Right ventricle myocardium superior (tissue), 1 donor: ENCODE results near the gene TRPM3. TPM values are rescaled to one million over a fixed set of nuclear protein-coding genes. Genes with fewer than 3 reads are reported as not detected.

Experiments
- ATAC-seq: fragments of 200-7000 bp; cut with Tn5 transposase; one replicate; pipeline ENCODE4 v1.9.1; 2020; ENCODE audit warnings: mild to moderate bottlenecking; ENCODE audit not compliant: poor library complexity
- DNase-seq: peaks from one replicate; pipeline ENCODE4 v3.0.0-alpha.2; 2020
- intact Hi-C: fragments of 100-400 bp; cut with DNase I; formaldehyde crosslinking; loops from one replicate; pipeline ENCODE4 v1.11.2; 2022
- long read RNA-seq: library from polyadenylated mRNA; unstranded; transcript quantifications from one replicate; pipeline ENCODE4 v2.0.0, GENCODE V29; 2021
- total RNA-seq: library from RNA; stranded (reverse); fragmentation: NEBNext Ultra II Directional; extraction: Animal tissue kit (Norgen Biotek cat#: 25700); gene quantifications from one replicate; pipeline ENCODE4 v1.2.1, GENCODE V29; 2021
- donor health status: DM: no; HTN: yes; CAD: no; lungs with severe emphysema.

TRPM3 gene
- 0.16 TPM for total RNA-seq
- long read RNA-seq, partial matches to known transcripts: 0 of 5 reads
- long read RNA-seq, other reads (novel, unspliced or antisense): 5 of 5 reads

DNA sequence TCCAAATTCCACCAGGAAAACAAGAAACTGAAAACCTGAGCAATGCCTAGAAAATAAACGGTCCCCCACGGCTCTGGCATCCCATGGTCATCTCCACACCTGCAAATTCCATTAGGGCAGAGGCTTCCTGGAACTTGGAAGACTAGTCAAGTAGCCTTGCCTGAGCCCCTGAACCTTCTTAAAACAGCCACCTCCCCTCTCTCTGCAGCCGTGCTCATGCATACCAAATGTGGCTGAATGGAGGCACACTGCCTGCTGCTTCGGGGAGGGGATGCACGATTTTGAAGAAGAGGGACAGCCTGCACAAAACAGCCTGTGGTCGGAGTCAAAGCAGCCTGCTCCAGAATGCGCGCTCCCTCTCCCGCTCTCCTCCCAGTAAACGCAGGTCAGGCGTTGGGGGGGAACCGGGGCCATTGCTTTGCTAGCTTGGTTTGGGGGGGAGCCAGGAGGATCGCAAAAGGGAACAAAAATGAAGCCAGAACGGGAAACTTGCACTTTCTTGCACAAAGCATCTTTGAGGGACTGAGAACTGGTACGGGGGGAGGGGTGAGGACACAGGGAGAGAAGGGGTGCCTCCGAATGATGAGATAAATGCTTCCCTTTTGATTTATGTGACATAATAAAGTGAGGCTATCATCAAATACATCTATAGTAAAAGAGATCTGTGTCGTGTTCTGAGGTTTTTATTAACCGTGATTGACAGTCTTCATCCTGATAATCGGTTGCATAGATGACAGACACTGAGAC, at the start of gene TRPM3:
Gene TRPM3, minus strand, starts transcription at position 347 of the 747 bp plus-strand sequence. Its CDS starts 267 bp downstream, at position 80.
- intact Hi-C loops: no loop called here
- ATAC-seq (no peak), DNase-seq (no peak)

- intact Hi-C loops: no loop called here
- DNase-seq (no peak), ATAC-seq (no peak)
Measured at GRCh38 chr9:71168418-71168817, 47.0 kb upstream of the TRPM3 start.

DNA sequence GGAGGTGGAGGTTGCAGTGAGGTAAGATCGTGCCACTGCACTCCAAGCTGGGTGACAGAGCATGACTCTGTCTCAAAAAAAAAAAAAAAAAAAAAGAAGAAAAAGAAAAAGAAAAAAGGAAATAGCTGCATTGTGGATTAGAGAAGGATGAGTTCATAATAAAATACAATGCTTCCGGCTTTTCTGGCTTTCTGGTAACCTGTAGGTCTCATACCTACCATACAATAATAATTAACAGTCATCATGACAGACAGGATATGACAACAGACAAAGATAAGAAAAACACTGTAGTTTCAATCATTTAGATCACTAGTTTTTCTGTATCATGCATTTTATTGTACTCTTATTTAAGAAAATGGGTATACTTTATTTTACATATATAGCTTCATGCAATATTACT, 40.7 kb upstream of the TRPM3 start:
- intact Hi-C loops: no loop called here

GRCh38 chr9:71157731-71158130, 36.3 kb upstream of the TRPM3 start:
- intact Hi-C loops: no loop called here
- DNase-seq: no peak
- no peak for ATAC-seq

More for the DNA sequence above, 40.7 kb upstream of the TRPM3 start:
- DNase-seq: no peak
- no peak for ATAC-seq

GRCh38 chr9:71147368-71147767, 25.9 kb upstream of the TRPM3 start:
- no peak for ATAC-seq

GRCh38 chr9:71146511-71146910, 25.1 kb upstream of the TRPM3 start:
- intact Hi-C loops: no loop called here
- ATAC-seq (no peak), DNase-seq (no peak)

More at GRCh38 chr9:71147368-71147767, 25.9 kb upstream of the TRPM3 start:
- intact Hi-C loops: no loop called here
- no peak for DNase-seq

- no peak for DNase-seq
- intact Hi-C loops: no loop called here
- ATAC-seq: no peak
Measured at GRCh38 chr9:71145179-71145578, 23.8 kb upstream of the TRPM3 start.

- intact Hi-C loops: no loop called here
- no peak for ATAC-seq
- no peak for DNase-seq
Measured at GRCh38 chr9:71144495-71144894, 23.1 kb upstream of the TRPM3 start.

DNA sequence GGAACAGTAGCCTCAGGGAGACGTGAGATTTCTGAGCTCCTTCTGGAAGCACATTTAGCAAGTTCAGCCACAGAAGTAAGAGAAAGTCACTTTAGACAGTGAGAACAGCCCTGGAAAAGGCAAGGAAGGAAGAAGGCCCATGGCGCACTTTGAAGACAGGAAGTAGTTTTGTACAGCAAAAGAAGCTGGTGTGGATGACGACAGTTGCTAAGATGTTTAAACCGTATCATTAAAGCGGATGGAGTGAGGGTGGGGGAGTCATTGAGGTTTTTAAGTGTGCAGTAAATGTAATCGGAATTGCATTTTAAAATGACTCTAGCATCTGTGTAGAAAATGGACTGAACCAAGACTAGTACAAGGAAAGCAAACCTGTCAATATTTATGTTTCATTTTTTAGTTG, 15.3 kb upstream of the TRPM3 start:
- ATAC-seq (no peak), DNase-seq (no peak)
- intact Hi-C loops: no loop called here

- intact Hi-C loops: no loop called here
- DNase-seq (no peak), ATAC-seq (no peak)
Measured at GRCh38 chr9:71131145-71131544, 9.7 kb upstream of the TRPM3 start.

DNA sequence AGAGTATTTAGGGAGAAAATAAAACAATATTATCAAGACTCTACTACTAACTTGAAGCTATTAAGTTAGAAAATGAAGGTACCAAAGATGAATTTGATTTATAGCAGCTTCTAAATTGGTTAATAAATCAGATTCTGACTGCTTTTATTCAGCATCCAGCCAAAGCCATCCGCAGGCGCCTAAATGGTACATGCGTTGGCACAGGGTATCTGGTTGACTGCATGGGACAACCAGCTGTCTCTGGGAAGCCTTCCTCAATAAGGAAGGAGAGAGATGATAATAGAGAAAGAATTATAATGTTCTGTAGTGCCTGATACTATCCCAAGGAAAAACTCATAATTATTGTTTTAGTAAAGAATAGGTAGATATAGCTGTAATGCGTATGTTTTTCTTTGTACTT, 9.1 kb upstream of the TRPM3 start:
- no peak for ATAC-seq
- intact Hi-C loops: no loop called here
- no peak for DNase-seq

GRCh38 chr9:71128796-71129195, 7.4 kb upstream of the TRPM3 start:
- no peak for DNase-seq
- no peak for ATAC-seq
- intact Hi-C loops: no loop called here

DNA sequence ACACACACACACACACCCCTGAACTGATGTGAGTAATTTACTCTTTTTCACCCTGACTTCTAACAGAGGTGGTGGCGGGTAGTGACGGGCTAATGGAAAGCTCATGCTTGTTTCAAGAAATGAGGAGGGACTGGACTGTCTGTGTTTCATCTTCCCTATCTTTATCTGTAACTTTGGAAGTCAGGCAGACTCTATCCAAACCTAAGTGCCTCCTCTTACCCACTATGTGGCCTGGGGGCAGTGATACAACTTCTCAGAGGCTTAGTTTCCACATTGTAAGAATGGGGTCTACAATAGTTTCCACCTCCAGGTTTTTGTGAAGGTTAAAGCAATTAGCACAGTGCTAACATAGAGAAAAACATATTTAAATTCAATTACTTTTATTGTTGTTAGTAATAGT, 5.9 kb upstream of the TRPM3 start:
- ATAC-seq: no peak
- no peak for DNase-seq
- intact Hi-C loops: no loop called here

- no peak for ATAC-seq
- intact Hi-C loops: no loop called here
Measured at GRCh38 chr9:71122421-71122820, 1.0 kb upstream of the TRPM3 start.

DNA sequence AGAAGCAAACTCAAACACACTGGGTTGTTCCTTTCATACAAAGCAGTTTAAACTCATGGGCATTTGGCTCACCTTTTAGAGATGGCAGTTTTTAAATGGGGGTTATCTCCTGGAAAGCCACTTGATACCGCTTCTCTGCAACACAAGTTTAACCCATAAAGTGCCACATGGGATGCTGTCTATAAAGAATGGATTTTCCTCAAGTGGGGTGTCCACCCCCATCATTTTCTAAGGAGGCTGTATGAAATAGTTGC, 528 bp upstream of the TRPM3 start:
- ATAC-seq (no peak), DNase-seq (no peak)
- intact Hi-C loops: no loop called here

More at GRCh38 chr9:71122421-71122820, 1.0 kb upstream of the TRPM3 start:
- no peak for DNase-seq

DNA sequence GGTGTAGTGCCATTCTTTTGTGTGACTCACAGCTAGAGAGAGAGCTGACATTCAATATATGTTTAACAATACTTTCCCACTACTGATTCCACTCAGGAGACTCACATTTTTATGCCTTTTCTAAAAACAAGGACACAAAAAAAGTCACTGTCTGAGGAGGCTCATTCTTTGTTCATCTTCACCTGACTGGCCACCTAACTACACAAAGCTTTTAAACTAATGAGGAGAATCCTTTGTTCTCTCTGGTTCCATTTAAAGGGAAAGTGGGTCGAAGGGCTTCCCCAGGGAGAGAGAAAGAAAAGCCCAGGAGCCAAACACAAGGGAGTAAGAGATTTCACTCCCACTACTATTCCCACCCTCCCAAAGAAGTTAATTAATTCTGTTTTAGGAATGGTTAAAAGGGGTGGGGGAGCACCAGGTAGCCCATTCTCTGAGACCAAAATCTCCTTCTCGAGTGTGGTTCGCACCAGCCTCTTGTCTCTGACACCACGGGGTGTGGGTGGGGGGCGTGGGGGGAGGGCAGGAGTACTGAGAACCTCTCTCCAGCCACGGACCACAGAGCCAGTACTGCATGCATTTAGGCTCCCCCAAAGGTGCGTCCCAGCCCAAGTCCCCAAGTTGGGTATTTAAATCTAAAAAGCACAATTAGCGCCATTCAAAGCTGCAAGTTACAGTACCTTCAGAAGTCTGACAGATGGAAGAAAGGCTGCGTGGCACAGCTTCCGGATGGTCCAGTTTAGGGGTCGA, 747 bp downstream of the TRPM3 start:
- DNase-seq (no peak), ATAC-seq (no peak)
- intact Hi-C loops: no loop called here

DNA sequence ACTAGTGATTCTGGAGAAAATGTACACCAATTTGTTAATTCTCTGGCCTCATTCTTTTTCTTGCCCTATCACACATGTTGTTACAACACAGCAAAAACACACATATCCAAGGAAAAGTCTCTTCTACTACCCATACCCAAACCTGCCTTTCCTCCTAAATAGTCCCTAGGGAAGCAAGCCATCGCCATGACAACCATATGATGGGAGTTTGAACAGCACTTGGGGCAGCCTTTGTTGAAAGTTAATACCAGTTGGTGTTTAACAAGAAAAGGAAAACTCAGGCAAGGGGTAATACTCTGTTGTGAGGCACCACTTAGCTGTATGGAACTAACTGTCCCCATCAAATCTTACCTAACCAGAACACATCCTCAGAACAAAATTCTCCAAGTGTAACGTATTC, 1.7 kb downstream of the TRPM3 start:
- intact Hi-C loops: no loop called here
- DNase-seq: no peak

DNA sequence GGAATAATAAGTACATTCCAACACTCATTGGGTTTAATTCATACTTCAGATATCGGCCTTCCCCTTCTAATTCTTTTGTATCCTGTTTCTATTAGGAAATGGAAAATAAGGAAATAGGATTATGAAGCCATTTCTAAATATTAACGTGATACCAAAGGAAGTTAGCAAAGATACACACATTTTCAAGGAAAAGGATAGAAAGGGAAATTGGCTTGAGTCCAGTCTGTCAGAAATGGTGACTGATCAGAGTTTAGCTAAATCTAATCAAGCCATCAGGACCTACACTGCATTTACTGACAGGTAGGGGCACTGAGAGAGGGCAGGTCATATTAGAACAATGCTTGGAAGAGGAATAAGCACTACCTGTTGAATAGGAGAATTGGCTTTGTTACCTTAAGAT, 3.1 kb downstream of the TRPM3 start:
- DNase-seq (no peak), ATAC-seq (no peak)
- intact Hi-C loops: no loop called here

More for the DNA sequence above, 1.7 kb downstream of the TRPM3 start:
- ATAC-seq: no peak

- intact Hi-C loops: no loop called here
- DNase-seq (no peak), ATAC-seq (no peak)
Measured at GRCh38 chr9:71115448-71115975, 5.9 kb downstream of the TRPM3 start.

- ATAC-seq (no peak), DNase-seq (no peak)
- intact Hi-C loops: no loop called here
Measured at GRCh38 chr9:71112866-71113265, 8.6 kb downstream of the TRPM3 start.
